H9 (cell line): Measurements from ENCODE around the gene KLHL5. TPM values are rescaled to one million over a fixed set of nuclear protein-coding genes. Genes with fewer than 3 reads are reported as not detected.

Source experiments
- DNase-seq: peaks from one replicate; pipeline ENCODE4 v3.0.0-alpha.2; 2017
- H2AFZ ChIP-seq: one replicate; pipeline ENCODE4 v1.6.1; 2013; ENCODE audit warnings: mild to moderate bottlenecking, low read length, control low read depth, moderate library complexity
- H2AK5ac ChIP-seq: 2 replicates; pipeline ENCODE4 v1.6.1; 2013; ENCODE audit warnings: low read length, control low read depth, mixed read lengths; ENCODE audit not compliant: insufficient read length
- H2BK120ac ChIP-seq: one replicate; pipeline ENCODE4 v1.6.1; 2013; ENCODE audit warnings: low read depth, mild to moderate bottlenecking, low read length, control low read depth, inconsistent platforms; ENCODE audit not compliant: poor library complexity, severe bottlenecking
- H2BK12ac ChIP-seq: 2 replicates; pipeline ENCODE4 v1.6.1; 2013; ENCODE audit warnings: low read length, control low read depth, mixed read lengths, low read depth; ENCODE audit not compliant: insufficient read length
- H2BK15ac ChIP-seq: 2 replicates; pipeline ENCODE4 v1.6.1; 2013; ENCODE audit warnings: low read depth, low read length, control low read depth
- H2BK20ac ChIP-seq: one replicate; pipeline ENCODE4 v1.6.1; 2013; ENCODE audit warnings: low read depth, mild to moderate bottlenecking, low read length, control low read depth, inconsistent platforms; ENCODE audit not compliant: poor library complexity, severe bottlenecking
- H2BK5ac ChIP-seq: 2 replicates; pipeline ENCODE4 v1.6.1; 2013; ENCODE audit warnings: low read length, control low read depth, mixed read lengths; ENCODE audit not compliant: insufficient read length
- H3K14ac ChIP-seq: 2 replicates; pipeline ENCODE4 v1.6.1; 2013; ENCODE audit warnings: low read length, control low read depth; ENCODE audit not compliant: insufficient read depth
- H3K18ac ChIP-seq: 2 replicates; pipeline ENCODE4 v1.6.1; 2013; ENCODE audit warnings: low read depth, mild to moderate bottlenecking, mixed read lengths, low read length, control low read depth; ENCODE audit not compliant: insufficient read length
- H3K23ac ChIP-seq: 2 replicates; pipeline ENCODE4 v1.6.1; 2013; ENCODE audit warnings: low read length, control low read depth, mixed read lengths, low read depth; ENCODE audit not compliant: insufficient read length
- H3K23me2 ChIP-seq: 2 replicates; pipeline ENCODE4 v1.6.1; 2013; ENCODE audit warnings: low read depth, mild to moderate bottlenecking, mixed read lengths, low read length, control low read depth; ENCODE audit not compliant: insufficient read length, poor library complexity, severe bottlenecking
- H3K27ac ChIP-seq: 2 replicates; pipeline ENCODE4 v1.5.1; 2013; ENCODE audit warnings: low read length, control low read depth, mixed read lengths, low read depth; ENCODE audit not compliant: insufficient read length
- H3K27me3 ChIP-seq: 2 replicates; pipeline ENCODE4 v1.6.1; 2013; ENCODE audit warnings: low read length, control low read depth, inconsistent platforms; ENCODE audit not compliant: insufficient read depth
- H3K4ac ChIP-seq: 2 replicates; pipeline ENCODE4 v1.6.1; 2013; ENCODE audit warnings: low read depth, mild to moderate bottlenecking, control low read depth, inconsistent platforms, low read length, moderate library complexity
- H3K4me1 ChIP-seq: 2 replicates; pipeline ENCODE4 v1.6.1; 2013; ENCODE audit warnings: low read length, control low read depth, inconsistent platforms; ENCODE audit not compliant: insufficient read depth
- H3K4me2 ChIP-seq: 2 replicates; pipeline ENCODE4 v1.6.1; 2013; ENCODE audit warnings: low read length, control low read depth, mixed read lengths; ENCODE audit not compliant: insufficient read length, insufficient read depth
- H3K56ac ChIP-seq: 2 replicates; pipeline ENCODE4 v1.6.1; 2013; ENCODE audit warnings: low read depth, mild to moderate bottlenecking, mixed read lengths, low read length, control low read depth; ENCODE audit not compliant: insufficient read length
- H3K79me1 ChIP-seq: 2 replicates; pipeline ENCODE4 v1.6.1; 2013; ENCODE audit warnings: low read depth, mild to moderate bottlenecking, moderate library complexity, low read length, control low read depth, inconsistent platforms; ENCODE audit not compliant: insufficient read depth, poor library complexity, severe bottlenecking
- H3K79me2 ChIP-seq: 2 replicates; pipeline ENCODE4 v1.6.1; 2013; ENCODE audit warnings: low read length, control low read depth, inconsistent platforms; ENCODE audit not compliant: insufficient read depth
- H3K9ac ChIP-seq: 2 replicates; pipeline ENCODE4 v1.6.1; 2013; ENCODE audit warnings: low read length, control low read depth, mixed read lengths; ENCODE audit not compliant: insufficient read length; ENCODE audit errors: extremely low read depth
- H3K9me3 ChIP-seq: one replicate; pipeline ENCODE4 v1.6.1; 2013; ENCODE audit warnings: low read depth, low read length, inconsistent platforms; ENCODE audit not compliant: control insufficient read depth
- H3T11ph ChIP-seq: one replicate; pipeline ENCODE4 v1.6.1; 2013; ENCODE audit warnings: mild to moderate bottlenecking, low read length, control low read depth, inconsistent platforms
- H4K20me1 ChIP-seq: one replicate; pipeline ENCODE4 v1.6.1; 2013; ENCODE audit not compliant: control insufficient read depth, insufficient read length, insufficient read depth
- H4K5ac ChIP-seq: 2 replicates; pipeline ENCODE4 v1.6.1; 2013; ENCODE audit warnings: low read depth, mild to moderate bottlenecking, mixed read lengths, low read length, control low read depth; ENCODE audit not compliant: insufficient read length
- H4K8ac ChIP-seq: replicated peaks from 2 replicates; pipeline ENCODE4 v1.6.1; 2013; ENCODE audit warnings: low read length, control low read depth, mixed read lengths, low read depth; ENCODE audit not compliant: insufficient read length
- H4K91ac ChIP-seq: 2 replicates; pipeline ENCODE4 v1.6.1; 2013; ENCODE audit warnings: low read depth, mild to moderate bottlenecking, moderate library complexity, mixed read lengths, low read length, control low read depth; ENCODE audit not compliant: insufficient read length
- H3K27ac Mint-ChIP-seq, 3 experiments: 2 replicates in 2 of 3; 3 replicates in 1 of 3; pipeline ENCODE4 v1.8.0; 2020 to 2021; ENCODE audit warnings: mixed read lengths in 3 of 3, mild to moderate bottlenecking in 1 of 3, moderate library complexity in 1 of 3
- H3K27me3 Mint-ChIP-seq: 2 replicates; pipeline ENCODE4 v1.8.0; 2021; ENCODE audit warnings: low read depth, mild to moderate bottlenecking, moderate library complexity, mixed read lengths
- H3K36me3 Mint-ChIP-seq, 3 experiments: 2 replicates in 2 of 3; 3 replicates in 1 of 3; pipeline ENCODE4 v1.8.0; 2020 to 2021; ENCODE audit warnings: low read depth in 3 of 3, mixed read lengths in 3 of 3; ENCODE audit not compliant: insufficient read depth in 1 of 3
- H3K4me1 Mint-ChIP-seq, 2 experiments: 2 replicates each; pipeline ENCODE4 v1.8.0; 2020; ENCODE audit warnings: mixed read lengths in 2 of 2
- H3K4me3 Mint-ChIP-seq, 2 experiments: 2 replicates in 1 of 2; 3 replicates in 1 of 2; pipeline ENCODE4 v1.8.0; 2020 to 2021; ENCODE audit warnings: mild to moderate bottlenecking in 2 of 2, mixed read lengths in 2 of 2, moderate library complexity in 1 of 2
- H3K9me3 Mint-ChIP-seq, 2 experiments: 2 replicates in 1 of 2; 3 replicates in 1 of 2; pipeline ENCODE4 v1.8.0; 2020; ENCODE audit warnings: mild to moderate bottlenecking in 2 of 2, mixed read lengths in 2 of 2, moderate library complexity in 1 of 2
- CTCF ChIP-seq: fragments of 200-600 bp; sonication (generic); conservative IDR thresholded peaks from 3 replicates; pipeline ENCODE4 v1.8.0; 2021; ENCODE audit warnings: antibody characterized with exemption, mild to moderate bottlenecking
- WGBS: extraction: QIAGEN DNeasy Blood & Tissue Kit; methylation state at CpG from one replicate; pipeline ENCODE4 v1.1.7; 2013; ENCODE audit warnings: missing lambda C conversion rate, low lambda C conversion rate, mixed read lengths; ENCODE audit not compliant: insufficient read length; ENCODE audit errors: extremely low coverage; 5-methylcytosine and 5-hydroxymethylcytosine counted together
- total RNA-seq: library from RNA; stranded (reverse); gene quantifications from 2 replicates; pipeline ENCODE4 v1.2.1, GENCODE V29; 2021

KLHL5 gene
- total RNA-seq, 1 experiment from 2014 or later: 16.8 TPM

- Histone ChIP-seq H3K79me1 (no peaks in the 10 kb centered on the region), H3K9ac (no peak overlapping the region), H3T11ph (no peak overlapping the region), H3K4ac (no peak overlapping the region), H2AK5ac (no peak overlapping the region), H4K8ac (no peak overlapping the region), H3K27ac (no peak overlapping the region), H2BK20ac (no peak overlapping the region), H3K4me1 (no peaks in the 10 kb centered on the region), H3K18ac (no peak overlapping the region), H2AFZ (no peak overlapping the region), H3K23me2 (no peaks in the 10 kb centered on the region), H3K27me3 (no peaks in the 10 kb centered on the region), H2BK15ac (no peak overlapping the region), H3K14ac (no peak overlapping the region), H2BK12ac (no peak overlapping the region), H3K79me2 (no peaks in the 10 kb centered on the region), H4K91ac (no peak overlapping the region), H4K20me1 (no peaks in the 10 kb centered on the region), H2BK5ac (no peak overlapping the region), H4K5ac (no peak overlapping the region), H2BK120ac (no peak overlapping the region), H3K23ac (no peak overlapping the region), H3K9me3 (no peaks in the 10 kb centered on the region), H3K56ac (no peak overlapping the region), H3K4me2 (no peak overlapping the region)
- no CpG with 5 or more reads among the region's 1 CpG for WGBS
- no peak overlapping the region; a peak in 1 of 7 replicates for H3K27ac Mint-ChIP-seq
- H3K27me3 Mint-ChIP-seq: no peaks in the 10 kb centered on the region
- H3K36me3 Mint-ChIP-seq: no peaks in the 10 kb centered on the region
- no peaks in the 10 kb centered on the region for H3K4me1 Mint-ChIP-seq
- peaks cover 0 to 2% of the 10 kb centered on the region in 2 experiments; a peak in 2 of 5 replicates for H3K9me3 Mint-ChIP-seq
- no peak for TF ChIP-seq CTCF
- no peak for DNase-seq
- no peak overlapping the region for H3K4me3 Mint-ChIP-seq
Measured at GRCh38 chr4:39023059-39023458, 39.0 kb upstream of the KLHL5 start.
